Measurements from ENCODE around the gene COL19A1. TPM values are rescaled to one million over a fixed set of nuclear protein-coding genes. Genes with fewer than 3 reads are reported as not detected.

The COL19A1 gene
- total and polyA plus RNA-seq, 3 donors from 2014 or later, result 0.30 to 2.5 (median 1.4) TPM

DNA sequence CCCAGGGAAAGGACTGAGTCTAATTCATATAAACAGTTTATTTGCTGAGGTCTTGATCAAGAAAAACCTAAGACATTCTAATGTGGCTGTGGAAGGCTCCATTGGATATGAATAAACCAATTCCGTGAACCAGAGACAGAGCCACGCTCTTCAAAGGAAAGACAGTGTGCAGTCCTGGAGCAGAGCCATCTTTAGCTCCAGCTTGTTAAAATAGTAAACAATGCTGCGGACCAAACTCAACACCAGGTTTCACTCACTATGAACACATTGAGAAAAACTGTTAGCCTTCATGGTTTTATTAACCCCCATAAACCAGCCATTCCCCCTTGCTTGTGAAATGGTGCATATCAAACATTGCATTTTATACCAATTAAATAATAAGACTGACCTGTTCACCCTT is 374.7 kb downstream of the COL19A1 start:
- WGBS, 2 donors, result 39 to 51% methylated on average over 3 of the region's 3 CpGs
- no peaks in the 10 kb centered on the region for H3K4me1 ChIP-seq
- no peaks in the 10 kb centered on the region for H3K36me3 ChIP-seq (ENCODE audit: low read depth, missing control alignments)
- no peak overlapping the region for H3K4me3 ChIP-seq
- H3K27me3 ChIP-seq, result no peaks in the 10 kb centered on the region
- TF ChIP-seq, protein P1, sequence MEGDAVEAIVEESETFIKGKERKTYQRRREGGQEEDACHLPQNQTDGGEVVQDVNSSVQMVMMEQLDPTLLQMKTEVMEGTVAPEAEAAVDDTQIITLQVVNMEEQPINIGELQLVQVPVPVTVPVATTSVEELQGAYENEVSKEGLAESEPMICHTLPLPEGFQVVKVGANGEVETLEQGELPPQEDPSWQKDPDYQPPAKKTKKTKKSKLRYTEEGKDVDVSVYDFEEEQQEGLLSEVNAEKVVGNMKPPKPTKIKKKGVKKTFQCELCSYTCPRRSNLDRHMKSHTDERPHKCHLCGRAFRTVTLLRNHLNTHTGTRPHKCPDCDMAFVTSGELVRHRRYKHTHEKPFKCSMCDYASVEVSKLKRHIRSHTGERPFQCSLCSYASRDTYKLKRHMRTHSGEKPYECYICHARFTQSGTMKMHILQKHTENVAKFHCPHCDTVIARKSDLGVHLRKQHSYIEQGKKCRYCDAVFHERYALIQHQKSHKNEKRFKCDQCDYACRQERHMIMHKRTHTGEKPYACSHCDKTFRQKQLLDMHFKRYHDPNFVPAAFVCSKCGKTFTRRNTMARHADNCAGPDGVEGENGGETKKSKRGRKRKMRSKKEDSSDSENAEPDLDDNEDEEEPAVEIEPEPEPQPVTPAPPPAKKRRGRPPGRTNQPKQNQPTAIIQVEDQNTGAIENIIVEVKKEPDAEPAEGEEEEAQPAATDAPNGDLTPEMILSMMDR (IDR thresholded peaks at IDR 0.05), result no peak
- no peak for TF ChIP-seq POLR2A (IDR thresholded peaks at IDR 0.05)
- intact Hi-C loops (cut with DNase I; ENCODE audit: low total_unique reads), result no loop called here
- no peak for DNase-seq
- H3K27ac ChIP-seq, result no peak overlapping the region
- no peaks in the 10 kb centered on the region for H3K9me3 ChIP-seq

DNA sequence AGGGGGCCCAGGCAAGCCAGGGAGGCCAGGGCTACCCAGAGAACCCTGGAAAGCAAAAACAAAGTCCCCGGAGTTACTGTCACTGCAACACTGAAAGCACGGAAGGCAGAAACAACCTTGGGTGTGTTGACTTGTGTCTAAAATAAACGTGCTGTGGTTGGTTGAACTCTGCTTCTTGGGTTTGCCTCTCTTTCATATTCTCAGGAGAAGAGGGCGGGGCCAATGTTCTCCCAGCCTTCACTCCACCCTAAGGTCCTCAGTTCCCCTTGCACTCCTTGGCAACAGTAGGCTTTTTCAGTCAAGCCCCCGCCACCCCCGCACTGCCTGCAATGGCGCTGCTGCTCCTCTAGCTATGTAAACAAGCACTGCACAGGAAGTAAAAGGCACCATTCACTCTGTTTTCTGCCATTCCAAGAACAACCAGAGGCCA is 375.6 kb downstream of the COL19A1 start:
- no peak for TF ChIP-seq POLR2A (IDR thresholded peaks at IDR 0.05)
- TF ChIP-seq, protein P1 (IDR thresholded peaks at IDR 0.05), result no peak
- WGBS, 2 donors, result 49 to 69% methylated on average over 7 of the region's 7 CpGs

DNA sequence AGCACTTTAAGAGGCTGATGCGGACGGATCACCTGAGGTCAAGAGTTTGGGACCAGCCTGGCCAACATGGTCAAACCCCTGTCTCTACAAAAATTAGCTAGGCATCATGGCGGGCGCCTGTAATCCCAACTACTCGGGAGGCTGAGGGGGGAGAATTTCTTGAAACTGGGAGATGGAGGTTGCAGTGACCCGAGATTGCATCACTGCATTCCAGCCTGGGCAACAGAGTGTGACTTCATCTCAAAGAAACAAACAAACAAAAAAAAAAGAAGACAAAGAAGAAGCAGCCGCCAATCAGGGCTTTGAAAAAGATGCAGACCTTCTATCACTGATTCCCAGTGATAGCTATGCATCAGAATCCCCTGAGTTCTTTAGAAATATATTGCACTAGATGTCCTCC is 379.8 kb downstream of the COL19A1 start:
- no peak overlapping the region for H3K4me3 ChIP-seq
- TF ChIP-seq POLR2A (IDR thresholded peaks at IDR 0.05), result no peak
- TF ChIP-seq, protein P1 (IDR thresholded peaks at IDR 0.05), result no peak
- no peaks in the 10 kb centered on the region for H3K9me3 ChIP-seq
- H3K4me1 ChIP-seq, result no peaks in the 10 kb centered on the region
- DNase-seq, result no peak
- 68 to 74% methylated on average over 7 of the region's 7 CpGs for WGBS, 2 donors
- no peaks in the 10 kb centered on the region for H3K36me3 ChIP-seq (ENCODE audit: low read depth, missing control alignments)
- intact Hi-C loops (cut with DNase I; ENCODE audit: low total_unique reads), result no loop called here
- H3K27me3 ChIP-seq, result no peaks in the 10 kb centered on the region
- no peak overlapping the region for H3K27ac ChIP-seq

More for the DNA sequence above, 375.6 kb downstream of the COL19A1 start:
- Histone ChIP-seq H3K36me3 (ENCODE audit: low read depth, missing control alignments) (no peaks in the 10 kb centered on the region), H3K9me3 (no peaks in the 10 kb centered on the region), H3K27ac (no peak overlapping the region), H3K4me1 (no peaks in the 10 kb centered on the region), H3K4me3 (no peak overlapping the region), H3K27me3 (no peaks in the 10 kb centered on the region)
- intact Hi-C loops (cut with DNase I; ENCODE audit: low total_unique reads), result no loop called here
- DNase-seq, result no peak

DNA sequence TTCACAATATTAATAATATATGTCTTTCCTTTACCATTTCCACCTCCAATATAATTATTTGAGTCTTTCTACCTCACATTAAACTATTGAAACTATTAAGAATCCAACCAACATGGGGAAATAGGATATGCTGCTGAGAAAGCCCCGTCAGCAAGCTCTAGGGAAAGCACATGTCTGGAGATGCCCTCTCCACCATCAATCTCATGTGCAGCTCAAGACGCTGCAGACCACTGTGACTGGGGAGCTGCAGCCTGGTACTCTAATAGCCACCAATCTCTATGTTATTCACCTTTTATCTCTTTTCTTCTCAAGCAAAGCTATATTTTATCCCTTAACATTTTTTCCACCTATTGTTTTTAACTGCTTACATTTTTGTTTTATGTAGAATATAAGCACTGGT is 386.2 kb downstream of the COL19A1 start:
- Histone ChIP-seq H3K36me3 (ENCODE audit: low read depth, missing control alignments) (no peaks in the 10 kb centered on the region), H3K4me3 (no peak overlapping the region), H3K4me1 (no peaks in the 10 kb centered on the region), H3K27me3 (no peaks in the 10 kb centered on the region), H3K27ac (no peak overlapping the region), H3K9me3 (no peaks in the 10 kb centered on the region)
- 81 to 89% methylated on average over 2 of the region's 2 CpGs for WGBS, 2 donors
- no peak for TF ChIP-seq POLR2A (IDR thresholded peaks at IDR 0.05)
- TF ChIP-seq, protein P1 (IDR thresholded peaks at IDR 0.05), result no peak
- intact Hi-C loops (cut with DNase I; ENCODE audit: low total_unique reads), result no loop called here
- no peak for DNase-seq

DNA sequence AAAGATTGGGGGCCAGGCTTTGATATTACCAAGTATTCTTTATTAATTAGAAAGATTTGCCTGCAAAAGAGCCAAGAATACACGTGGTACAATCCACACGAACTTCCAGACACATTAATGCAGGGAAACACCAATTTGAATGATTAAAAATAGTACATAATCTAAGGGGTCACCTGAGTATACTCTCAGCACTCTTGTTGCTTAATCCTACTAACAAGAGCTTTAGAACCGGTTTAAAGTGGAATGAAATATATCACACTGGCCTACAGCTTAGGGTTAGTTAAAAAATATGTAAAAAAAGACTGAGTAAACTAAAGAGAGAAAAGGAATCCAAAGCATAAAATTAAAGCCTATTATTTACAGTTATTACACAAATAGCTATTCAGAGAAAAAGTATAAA is 387.6 kb downstream of the COL19A1 start:
- no peaks in the 10 kb centered on the region for H3K36me3 ChIP-seq (ENCODE audit: low read depth, missing control alignments)
- no peak overlapping the region for H3K4me3 ChIP-seq
- TF ChIP-seq POLR2A (IDR thresholded peaks at IDR 0.05), result no peak
- TF ChIP-seq, protein P1 (IDR thresholded peaks at IDR 0.05), result no peak
- H3K27ac ChIP-seq, result no peak overlapping the region
- intact Hi-C loops (cut with DNase I; ENCODE audit: low total_unique reads), result no loop called here
- no peaks in the 10 kb centered on the region for H3K4me1 ChIP-seq
- 60 to 62% methylated on average over 3 of the region's 3 CpGs for WGBS, 2 donors
- H3K9me3 ChIP-seq, result no peaks in the 10 kb centered on the region
- DNase-seq, result no peak
- no peaks in the 10 kb centered on the region for H3K27me3 ChIP-seq
